Stimulated activated naive CD4-positive, alpha-beta T cell treated with Interleukin-2 at 50 U/mL for 16 hours (primary cell): Measurements from ENCODE around the gene MYBPC2.

ENCODE experiments used
- DNase-seq: peaks from one replicate; lab custom pipeline; 2025; lab: John Stamatoyannopoulos, UW

Gene MYBPC2

GRCh38 chr19:50481351-50482149 is 48.9 kb downstream of the MYBPC2 start:
- no peak for DNase-seq

GRCh38 chr19:50482271-50482855 is 49.7 kb downstream of the MYBPC2 start:
- no peak for DNase-seq

GRCh38 chr19:50482916-50483315 is 50.2 kb downstream of the MYBPC2 start:
- no peak for DNase-seq

GRCh38 chr19:50485284-50485955 is 52.7 kb downstream of the MYBPC2 start:
- no peak for DNase-seq

GRCh38 chr19:50486823-50487515 is 54.3 kb downstream of the MYBPC2 start:
- peak; percentile 14 for DNase-seq

GRCh38 chr19:50488389-50489194 is 55.9 kb downstream of the MYBPC2 start:
- no peak for DNase-seq

- DNase-seq = no peak
Observed at GRCh38 chr19:50489461-50490011, 56.8 kb downstream of the MYBPC2 start.

- no peak for DNase-seq
Observed at GRCh38 chr19:50490411-50490811, 57.7 kb downstream of the MYBPC2 start.

- DNase-seq = no peak
Observed at GRCh38 chr19:50490991-50491472, 58.3 kb downstream of the MYBPC2 start.

GRCh38 chr19:50492303-50493052 is 59.8 kb downstream of the MYBPC2 start:
- peak; percentile 12 for DNase-seq

- DNase-seq = no peak
Observed at GRCh38 chr19:50493171-50493570, 60.5 kb downstream of the MYBPC2 start.

- DNase-seq = no peak
Observed at GRCh38 chr19:50494186-50495019, 61.7 kb downstream of the MYBPC2 start.

GRCh38 chr19:50495020-50495531 is 62.4 kb downstream of the MYBPC2 start:
- DNase-seq = no peak

GRCh38 chr19:50496189-50497021 is 63.7 kb downstream of the MYBPC2 start:
- DNase-seq = no peak

GRCh38 chr19:50497022-50497405 is 64.3 kb downstream of the MYBPC2 start:
- no peak for DNase-seq

GRCh38 chr19:50498219-50499056 is 65.7 kb downstream of the MYBPC2 start:
- DNase-seq = no peak

- no peak for DNase-seq
Observed at GRCh38 chr19:50500060-50500752, 67.5 kb downstream of the MYBPC2 start.
